Neural progenitor cell (in vitro differentiated cells): ENCODE data around the gene AHSP.

Source experiments
- EZH2 ChIP-seq: fragments of 200-600 bp; sonication (generic); IDR thresholded peaks from 2 replicates; pipeline ENCODE4 v1.6.1; 2017; ENCODE audit warnings: antibody characterized with exemption, mild to moderate bottlenecking, moderate library complexity
- TF ChIP-seq, protein P1 (sequence below): fragments of 200-600 bp; sonication (generic); IDR thresholded peaks from 2 replicates; pipeline ENCODE4 v1.5.1; 2017; ENCODE audit warnings: antibody characterized with exemption, mild to moderate bottlenecking

GRCh38 chr16:31499928-31500327, 27.8 kb upstream of the AHSP start:
- TF ChIP-seq, protein P1, sequence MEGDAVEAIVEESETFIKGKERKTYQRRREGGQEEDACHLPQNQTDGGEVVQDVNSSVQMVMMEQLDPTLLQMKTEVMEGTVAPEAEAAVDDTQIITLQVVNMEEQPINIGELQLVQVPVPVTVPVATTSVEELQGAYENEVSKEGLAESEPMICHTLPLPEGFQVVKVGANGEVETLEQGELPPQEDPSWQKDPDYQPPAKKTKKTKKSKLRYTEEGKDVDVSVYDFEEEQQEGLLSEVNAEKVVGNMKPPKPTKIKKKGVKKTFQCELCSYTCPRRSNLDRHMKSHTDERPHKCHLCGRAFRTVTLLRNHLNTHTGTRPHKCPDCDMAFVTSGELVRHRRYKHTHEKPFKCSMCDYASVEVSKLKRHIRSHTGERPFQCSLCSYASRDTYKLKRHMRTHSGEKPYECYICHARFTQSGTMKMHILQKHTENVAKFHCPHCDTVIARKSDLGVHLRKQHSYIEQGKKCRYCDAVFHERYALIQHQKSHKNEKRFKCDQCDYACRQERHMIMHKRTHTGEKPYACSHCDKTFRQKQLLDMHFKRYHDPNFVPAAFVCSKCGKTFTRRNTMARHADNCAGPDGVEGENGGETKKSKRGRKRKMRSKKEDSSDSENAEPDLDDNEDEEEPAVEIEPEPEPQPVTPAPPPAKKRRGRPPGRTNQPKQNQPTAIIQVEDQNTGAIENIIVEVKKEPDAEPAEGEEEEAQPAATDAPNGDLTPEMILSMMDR: no peak
- TF ChIP-seq EZH2: no peak
